Uterus (tissue), 4 donors: ENCODE results near the gene CSNK1G3. TPM values are rescaled to one million over a fixed set of nuclear protein-coding genes. Genes with fewer than 3 reads are reported as not detected.

Experiments
- DNase-seq, 2 donors: peaks; one replicate each; pipeline ENCODE4 v3.0.0-alpha.2; 2019 to 2020
- H3K27ac ChIP-seq, 2 donors: fragments of 200-600 bp; sonication (generic); 1 replicate in 1 of 2; 2 replicates in 1 of 2; pipeline ENCODE4 v1.5.1; 2016 to 2018
- H3K27me3 ChIP-seq, 2 donors: fragments of 200-600 bp; sonication (generic); one replicate each; pipeline ENCODE4 v1.5.1; 2018 to 2019; ENCODE audit warnings: control low read depth in 1 of 2
- H3K36me3 ChIP-seq, 2 donors: fragments of 200-600 bp; sonication (generic); one replicate each; pipeline ENCODE4 v1.5.1; 2019; ENCODE audit warnings: control low read depth in 1 of 2
- H3K4me1 ChIP-seq, 2 donors: fragments of 200-600 bp; sonication (generic); one replicate each; pipeline ENCODE4 v1.5.1; 2018 to 2019; ENCODE audit warnings: control low read depth in 1 of 2
- H3K4me3 ChIP-seq, 2 donors: fragments of 200-600 bp; sonication (generic); 1 replicate in 1 of 2; 2 replicates in 1 of 2; pipeline ENCODE4 v1.5.1; 2018 to 2019; ENCODE audit warnings: mild to moderate bottlenecking in 1 of 2
- H3K9me3 ChIP-seq, 2 donors: fragments of 200-600 bp; sonication (generic); one replicate each; pipeline ENCODE4 v1.5.1; 2019; ENCODE audit warnings: control low read depth in 1 of 2
- POLR2A ChIP-seq, 2 donors: fragments of 450-650 bp; IDR thresholded peaks; one replicate each; pipeline ENCODE4 v1.6.1; 2016; ENCODE audit warnings: antibody characterized with exemption in 2 of 2, mild to moderate bottlenecking in 1 of 2, moderate library complexity in 1 of 2
- intact Hi-C: fragments of 100-400 bp; cut with DNase I; formaldehyde crosslinking; loops from one replicate; pipeline ENCODE4 v1.15.1; 2023; ENCODE audit warnings: low total_unique reads
- total RNA-seq, 4 donors: library from RNA; depleted of rRNA in 3 of 4; stranded (reverse); fragments of >200 nt in 3 of 4; gene quantifications; one replicate each; pipeline versions ENCODE4 v1.1.0 to v1.2.4, GENCODE V29; 2014 to 2023
- TF ChIP-seq, protein P1 (sequence below), 4 experiments: fragments of 200-600 bp in 2 of 4; fragments of 450-650 bp in 2 of 4; sonication (generic) in 2 of 4; IDR thresholded peaks; one replicate each; pipeline ENCODE4 v1.5.1; 2016 to 2019; ENCODE audit warnings: antibody characterized with exemption in 4 of 4, mild to moderate bottlenecking in 2 of 4, moderate library complexity in 1 of 4
- donor health status: DM: yes; HTN: yes; CAD: no.

CSNK1G3 gene
- total RNA-seq, 4 donors from 2014 or later: 42.8 to 151 (median 73.4) TPM

DNA sequence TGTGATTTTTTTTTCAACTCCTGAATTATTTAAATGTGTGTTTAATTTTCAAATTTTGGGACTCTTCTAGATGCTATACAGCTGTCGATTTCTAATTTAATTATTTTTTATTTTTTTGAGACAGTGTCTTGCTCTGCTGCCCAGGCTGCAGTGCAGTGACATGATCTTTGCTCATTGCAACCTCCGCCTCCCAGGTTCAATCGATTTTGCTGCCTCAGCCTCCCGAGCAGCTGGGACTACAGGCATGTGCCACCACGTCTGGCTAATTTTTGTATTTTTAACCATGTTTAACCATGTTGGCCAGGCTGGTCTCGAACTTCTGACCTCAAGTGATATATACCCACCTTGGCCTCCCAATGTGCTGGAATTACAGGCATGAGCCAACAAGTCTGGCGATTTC, 28.6 kb downstream of the CSNK1G3 start:
- no peak for DNase-seq
- H3K27ac ChIP-seq: no peak overlapping the region
- H3K36me3 ChIP-seq: no peaks in the 10 kb centered on the region
- no peaks in the 10 kb centered on the region for H3K27me3 ChIP-seq
- intact Hi-C loops: no loop called here
- TF ChIP-seq, protein P1, sequence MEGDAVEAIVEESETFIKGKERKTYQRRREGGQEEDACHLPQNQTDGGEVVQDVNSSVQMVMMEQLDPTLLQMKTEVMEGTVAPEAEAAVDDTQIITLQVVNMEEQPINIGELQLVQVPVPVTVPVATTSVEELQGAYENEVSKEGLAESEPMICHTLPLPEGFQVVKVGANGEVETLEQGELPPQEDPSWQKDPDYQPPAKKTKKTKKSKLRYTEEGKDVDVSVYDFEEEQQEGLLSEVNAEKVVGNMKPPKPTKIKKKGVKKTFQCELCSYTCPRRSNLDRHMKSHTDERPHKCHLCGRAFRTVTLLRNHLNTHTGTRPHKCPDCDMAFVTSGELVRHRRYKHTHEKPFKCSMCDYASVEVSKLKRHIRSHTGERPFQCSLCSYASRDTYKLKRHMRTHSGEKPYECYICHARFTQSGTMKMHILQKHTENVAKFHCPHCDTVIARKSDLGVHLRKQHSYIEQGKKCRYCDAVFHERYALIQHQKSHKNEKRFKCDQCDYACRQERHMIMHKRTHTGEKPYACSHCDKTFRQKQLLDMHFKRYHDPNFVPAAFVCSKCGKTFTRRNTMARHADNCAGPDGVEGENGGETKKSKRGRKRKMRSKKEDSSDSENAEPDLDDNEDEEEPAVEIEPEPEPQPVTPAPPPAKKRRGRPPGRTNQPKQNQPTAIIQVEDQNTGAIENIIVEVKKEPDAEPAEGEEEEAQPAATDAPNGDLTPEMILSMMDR (IDR thresholded peaks at IDR 0.05): no peak
- no peak for TF ChIP-seq POLR2A (IDR thresholded peaks at IDR 0.05)
- H3K9me3 ChIP-seq: no peaks in the 10 kb centered on the region
- H3K4me1 ChIP-seq: no peaks in the 10 kb centered on the region
- no peak overlapping the region for H3K4me3 ChIP-seq

DNA sequence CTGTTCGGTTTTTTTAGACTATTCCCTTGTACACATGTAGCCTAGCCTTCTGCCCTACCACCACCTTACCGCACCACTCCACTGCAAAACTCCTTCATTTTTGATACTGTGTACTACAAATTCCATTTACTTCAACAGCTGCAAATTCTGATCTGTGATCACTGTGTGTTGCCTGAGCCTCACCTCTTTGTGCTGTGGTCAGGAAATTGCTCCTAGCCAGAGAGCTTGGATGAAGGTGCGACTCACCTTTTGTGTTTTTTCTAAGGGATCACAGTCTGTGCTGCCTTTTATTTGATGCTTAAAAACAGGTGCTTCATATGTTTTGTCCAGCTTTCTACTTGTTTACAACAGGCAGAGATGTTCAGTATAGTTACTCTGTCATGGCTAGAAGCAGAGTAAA, 31.5 kb downstream of the CSNK1G3 start:
- DNase-seq: no peak
- Histone ChIP-seq H3K4me1 (no peaks in the 10 kb centered on the region), H3K36me3 (no peaks in the 10 kb centered on the region), H3K9me3 (no peaks in the 10 kb centered on the region), H3K27ac (no peak overlapping the region), H3K4me3 (no peak overlapping the region), H3K27me3 (no peaks in the 10 kb centered on the region)
- intact Hi-C loops: no loop called here
- no peak for TF ChIP-seq POLR2A (IDR thresholded peaks at IDR 0.05)
- TF ChIP-seq, protein P1 (IDR thresholded peaks at IDR 0.05): no peak

DNA sequence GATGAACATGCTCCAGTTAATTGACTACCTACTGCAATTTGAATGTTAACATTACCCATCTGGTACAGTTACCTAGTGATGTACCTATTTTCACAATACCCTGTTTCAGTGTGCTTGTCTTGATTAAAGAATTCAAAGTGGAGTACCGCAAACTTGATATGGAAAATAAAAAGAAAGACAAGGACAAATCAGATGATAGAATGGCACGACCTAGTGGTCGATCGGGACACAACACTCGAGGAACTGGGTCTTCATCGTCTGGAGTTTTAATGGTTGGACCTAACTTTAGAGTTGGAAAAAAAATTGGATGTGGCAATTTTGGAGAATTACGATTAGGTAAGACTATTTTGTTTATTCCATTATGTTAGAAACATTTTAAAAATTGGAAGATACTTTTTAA, 33.5 kb downstream of the CSNK1G3 start:
- no peak overlapping the region for H3K27ac ChIP-seq
- H3K27me3 ChIP-seq: no peaks in the 10 kb centered on the region

DNA sequence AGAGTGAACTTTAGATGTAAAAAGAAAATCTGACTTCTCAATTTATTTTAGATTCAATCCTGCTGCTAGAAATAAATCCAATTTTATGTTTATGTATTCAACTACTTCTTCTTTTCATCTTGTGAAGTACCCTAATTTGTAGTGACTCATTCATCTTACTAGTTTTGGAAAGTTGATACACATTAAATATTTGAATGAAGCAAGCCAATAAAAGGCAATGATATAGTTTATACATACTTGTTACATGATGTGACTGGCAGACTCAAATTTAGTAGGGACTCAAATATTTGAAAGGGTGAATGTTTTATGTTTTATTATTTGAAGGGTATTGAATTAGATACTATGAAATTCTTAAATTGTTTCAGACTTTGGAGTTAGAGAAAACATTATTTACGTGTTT, 34.7 kb downstream of the CSNK1G3 start:
- H3K36me3 ChIP-seq: no peaks in the 10 kb centered on the region
- no peak overlapping the region for H3K27ac ChIP-seq
- intact Hi-C loops: no loop called here
- TF ChIP-seq POLR2A (IDR thresholded peaks at IDR 0.05): no peak
- TF ChIP-seq, protein P1 (IDR thresholded peaks at IDR 0.05): no peak
- no peak for DNase-seq
- no peaks in the 10 kb centered on the region for H3K9me3 ChIP-seq
- H3K4me3 ChIP-seq: no peak overlapping the region
- H3K27me3 ChIP-seq: no peaks in the 10 kb centered on the region
- H3K4me1 ChIP-seq: no peaks in the 10 kb centered on the region

More for the DNA sequence above, 33.5 kb downstream of the CSNK1G3 start:
- Histone ChIP-seq H3K36me3 (no peaks in the 10 kb centered on the region), H3K4me3 (no peak overlapping the region), H3K9me3 (no peaks in the 10 kb centered on the region), H3K4me1 (no peaks in the 10 kb centered on the region)
- intact Hi-C loops: no loop called here
- no peak for TF ChIP-seq POLR2A (IDR thresholded peaks at IDR 0.05)
- TF ChIP-seq, protein P1 (IDR thresholded peaks at IDR 0.05): no peak
- DNase-seq: no peak

DNA sequence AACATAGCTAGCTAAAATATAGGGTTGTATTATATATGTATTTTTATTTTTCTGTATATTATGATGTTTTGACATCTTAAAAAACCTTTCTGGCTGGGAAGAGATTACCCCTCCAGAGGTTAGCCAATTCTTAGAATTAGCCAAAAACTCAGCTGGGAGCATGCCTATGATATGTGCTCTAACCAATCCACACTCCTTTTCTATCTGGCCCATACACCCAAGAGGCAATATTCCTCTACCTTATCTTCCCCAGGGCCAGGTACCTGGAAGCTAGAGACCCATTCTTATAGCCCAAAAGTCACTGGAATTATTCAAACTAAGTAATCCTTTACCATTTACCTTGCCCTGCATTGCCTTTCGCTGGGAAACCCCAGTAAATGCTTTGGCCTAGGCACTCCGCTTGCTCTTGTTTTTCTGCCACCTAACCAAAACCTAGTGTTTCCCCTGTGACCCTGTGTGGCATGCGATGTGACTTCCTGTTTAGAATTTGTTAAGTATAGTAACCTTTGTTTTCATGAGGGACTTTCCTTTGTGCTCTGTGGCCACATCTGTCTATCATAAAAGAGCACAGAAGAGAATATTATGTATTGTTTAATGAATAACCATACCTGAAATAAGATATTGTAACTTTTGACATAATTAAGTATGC, 37.4 kb downstream of the CSNK1G3 start:
- no peak for TF ChIP-seq POLR2A (IDR thresholded peaks at IDR 0.05)
- no peak for DNase-seq
- intact Hi-C loops: no loop called here

DNA sequence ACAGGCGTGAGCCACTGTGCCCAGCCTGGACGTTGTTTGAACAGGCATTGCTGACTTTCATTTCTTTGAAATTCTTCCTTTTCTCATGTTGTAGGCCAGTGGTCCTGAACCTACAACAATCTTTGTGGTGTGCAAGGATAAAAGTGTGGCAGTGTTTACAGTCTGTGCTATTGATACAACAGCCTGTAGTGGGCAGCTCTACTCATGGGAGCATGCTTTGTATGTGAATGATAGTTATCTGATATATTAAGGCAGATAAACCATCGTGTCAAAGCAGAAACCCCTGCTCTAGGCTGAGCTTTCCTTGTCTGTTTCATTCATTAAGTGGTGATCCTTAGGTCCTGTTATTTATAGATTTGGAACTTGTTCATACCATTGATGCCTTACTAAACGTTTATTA, 42.6 kb downstream of the CSNK1G3 start:
- TF ChIP-seq POLR2A (IDR thresholded peaks at IDR 0.05): no peak
- TF ChIP-seq, protein P1 (IDR thresholded peaks at IDR 0.05): no peak
- Histone ChIP-seq H3K9me3 (no peaks in the 10 kb centered on the region), H3K4me3 (no peak overlapping the region), H3K4me1 (no peaks in the 10 kb centered on the region), H3K36me3 (no peaks in the 10 kb centered on the region), H3K27me3 (no peaks in the 10 kb centered on the region), H3K27ac (no peak overlapping the region)
- intact Hi-C loops: no loop called here
- DNase-seq: no peak

More for the DNA sequence above, 37.4 kb downstream of the CSNK1G3 start:
- H3K27me3 ChIP-seq: no peaks in the 10 kb centered on the region
- no peaks in the 10 kb centered on the region for H3K9me3 ChIP-seq
- no peak overlapping the region for H3K4me3 ChIP-seq
- H3K4me1 ChIP-seq: no peaks in the 10 kb centered on the region
- no peak overlapping the region for H3K27ac ChIP-seq
- H3K36me3 ChIP-seq: no peaks in the 10 kb centered on the region
